GM23248 (cell line): ENCODE results near the gene FOXL2NB.

ENCODE experiments used
- EZH2 ChIP-seq: fragments of 200-600 bp; sonication (generic); IDR thresholded peaks from 2 replicates; pipeline ENCODE4 v1.6.1; 2018; ENCODE audit warnings: antibody characterized with exemption, mild to moderate bottlenecking; ENCODE audit not compliant: insufficient read depth, poor library complexity, severe bottlenecking
- EZH2phosphoT487 ChIP-seq: fragments of 200-600 bp; sonication (generic); IDR thresholded peaks from 2 replicates; pipeline ENCODE4 v1.6.1; 2018; ENCODE audit warnings: antibody characterized with exemption, moderate library complexity, mild to moderate bottlenecking, low read depth; ENCODE audit not compliant: insufficient read depth

- TF ChIP-seq EZH2 = no peak
- TF ChIP-seq EZH2phosphoT487 = no peak
Measured at GRCh38 chr3:138933981-138934691, 12.9 kb upstream of the FOXL2NB start.
